VCaP (cell line): ENCODE data around the gene UTP15.

Experiments
- H3K27ac ChIP-seq: fragments of 450-650 bp; 2 replicates; pipeline ENCODE4 v1.5.1; 2017
- CTCF ChIP-seq: fragments of 450-650 bp; conservative IDR thresholded peaks from 2 replicates; pipeline ENCODE4 v1.5.1; 2017; ENCODE audit warnings: mild to moderate bottlenecking, moderate library complexity

The UTP15 gene

GRCh38 chr5:73615085-73615484 lies 49.5 kb downstream of the UTP15 start:
- H3K27ac ChIP-seq = no peak overlapping the region
- TF ChIP-seq CTCF = no peak

GRCh38 chr5:73615947-73616346 lies 50.4 kb downstream of the UTP15 start:
- H3K27ac ChIP-seq = no peak overlapping the region
- TF ChIP-seq CTCF = no peak

GRCh38 chr5:73617510-73618279 lies 52.2 kb downstream of the UTP15 start:
- TF ChIP-seq CTCF = no peak
- no peak overlapping the region for H3K27ac ChIP-seq

- no peak for TF ChIP-seq CTCF
Measured at GRCh38 chr5:73619606-73620333, 54.2 kb downstream of the UTP15 start.

GRCh38 chr5:73620334-73620687 lies 54.8 kb downstream of the UTP15 start:
- no peak overlapping the region for H3K27ac ChIP-seq
- TF ChIP-seq CTCF = no peak

More at GRCh38 chr5:73619606-73620333, 54.2 kb downstream of the UTP15 start:
- no peak overlapping the region for H3K27ac ChIP-seq

- peak overlapping the region; percentile 74 for H3K27ac ChIP-seq
- no peak for TF ChIP-seq CTCF
Measured at GRCh38 chr5:73623060-73623459, 57.5 kb downstream of the UTP15 start.

GRCh38 chr5:73623901-73624404 lies 58.4 kb downstream of the UTP15 start:
- H3K27ac ChIP-seq = peak overlapping the region; percentile 74
- no peak for TF ChIP-seq CTCF
